Measurements from ENCODE around the gene SIGLEC5. TPM values are rescaled to one million over a fixed set of nuclear protein-coding genes. Genes with fewer than 3 reads are reported as not detected.

The SIGLEC5 gene
- total RNA-seq, 2 donors from 2014 or later, result 0.71 to 0.81 TPM

DNA sequence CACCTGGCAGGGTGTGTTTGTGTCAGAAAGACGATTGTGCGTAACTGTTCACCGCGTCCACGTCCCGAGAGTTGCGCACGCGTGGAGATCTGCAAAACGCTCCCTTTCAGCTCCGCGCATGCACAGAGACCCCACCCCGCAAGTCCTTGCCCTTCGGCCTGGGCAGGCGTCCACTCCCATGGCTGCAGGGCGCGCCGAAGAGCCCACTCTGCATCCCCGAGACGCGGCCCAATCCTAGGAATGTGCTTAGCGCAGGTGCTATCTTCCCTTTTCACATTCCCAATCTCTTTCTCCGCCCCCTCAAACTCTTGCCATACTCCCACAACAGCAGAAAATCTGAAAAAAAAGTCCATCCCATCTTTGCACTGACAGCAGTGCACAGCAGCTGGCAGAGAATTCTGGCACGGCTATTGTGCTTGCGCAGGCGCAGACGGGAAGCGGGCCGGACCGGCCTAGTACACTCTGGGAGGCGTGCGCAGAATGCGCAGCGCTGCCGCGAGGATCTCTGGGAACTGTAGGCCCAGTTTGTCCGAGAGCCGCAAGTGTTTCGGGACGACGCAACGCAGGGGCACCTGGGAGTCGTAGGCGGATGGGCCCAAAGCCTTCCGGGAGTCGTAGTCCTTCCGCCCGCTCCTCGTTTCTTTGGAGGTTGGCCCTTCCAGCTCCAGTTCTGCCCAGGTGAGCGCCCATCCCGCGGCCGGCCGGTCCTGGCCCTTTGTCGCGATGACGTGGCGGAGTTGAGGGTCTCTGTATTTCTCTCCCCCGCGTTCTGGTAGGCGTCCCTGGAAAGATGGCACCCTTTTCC, 36.0 kb downstream of the SIGLEC5 start:
- peak; percentile 99 for DNase-seq
- intact Hi-C loops (cut with DNase I), result loop anchor here in 1 of 2 donors (10.0 kb wide), 1 partner anchor 61 kb away; no protein-coding TSS in a partner anchor
- peak; percentile 99 for ATAC-seq

DNA sequence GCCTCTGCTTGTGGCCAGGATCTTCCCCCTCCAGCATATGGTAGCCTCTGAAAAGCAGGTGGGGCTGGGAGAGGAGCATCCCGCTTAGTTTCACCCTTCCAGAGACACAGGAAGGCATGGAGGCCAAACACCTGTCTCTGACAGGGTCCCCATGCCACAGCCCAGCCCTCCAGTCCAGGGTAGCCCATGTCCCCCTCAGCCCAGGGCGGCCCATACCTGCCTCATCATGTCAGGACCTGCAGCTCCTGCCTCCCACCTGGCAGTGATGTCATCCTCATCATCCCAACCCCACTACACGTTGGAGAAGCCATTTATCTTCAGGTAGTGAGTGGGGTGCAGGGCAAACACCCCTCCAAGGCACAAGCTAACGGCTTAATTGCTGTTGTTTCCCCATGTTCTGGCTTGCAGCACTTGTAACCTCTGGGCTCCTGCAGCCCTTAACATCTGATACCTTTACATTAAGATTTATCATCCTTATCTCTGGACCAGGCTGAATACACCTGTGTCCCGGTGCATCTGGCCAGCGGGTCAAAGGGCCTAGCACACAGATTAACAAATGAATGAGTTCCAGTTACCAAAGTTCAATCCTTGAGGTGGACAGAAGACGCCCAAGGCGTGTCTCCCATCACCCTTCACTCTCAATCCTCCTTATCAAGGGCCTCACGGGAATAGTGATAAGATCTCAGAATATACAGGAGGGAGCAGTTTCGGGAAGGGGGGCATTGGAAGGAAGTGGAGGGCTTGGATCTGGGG, 36.9 kb downstream of the SIGLEC5 start:
- ATAC-seq, result no peak
- intact Hi-C loops (cut with DNase I), result loop anchor here in 1 of 2 donors (10.0 kb wide), 1 partner anchor 61 kb away; no protein-coding TSS in a partner anchor
- DNase-seq, result no peak

DNA sequence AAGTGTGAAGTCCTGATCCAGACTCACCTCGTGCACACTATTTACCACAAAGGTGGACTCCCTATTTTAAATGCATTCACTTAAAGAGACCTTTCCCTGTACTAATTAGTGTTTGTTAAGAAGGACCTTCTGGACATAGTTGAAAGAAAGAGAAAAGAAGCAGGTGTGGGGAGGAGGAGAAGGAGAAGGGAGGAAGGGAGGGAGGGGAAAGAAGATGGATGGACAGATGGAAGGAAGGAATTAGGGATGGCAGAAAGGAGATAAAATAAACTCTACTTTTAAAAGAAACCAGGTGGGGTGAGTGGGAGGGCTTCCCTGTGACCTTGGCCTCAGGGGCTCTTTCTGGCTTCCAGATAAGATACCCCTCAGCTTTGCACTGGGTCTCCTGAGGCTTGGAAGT, 37.7 kb downstream of the SIGLEC5 start:
- intact Hi-C loops (cut with DNase I), result loop anchor here in 1 of 2 donors (10.0 kb wide), 1 partner anchor 62 kb away; no protein-coding TSS in a partner anchor
- no peak for DNase-seq
- ATAC-seq, result no peak

DNA sequence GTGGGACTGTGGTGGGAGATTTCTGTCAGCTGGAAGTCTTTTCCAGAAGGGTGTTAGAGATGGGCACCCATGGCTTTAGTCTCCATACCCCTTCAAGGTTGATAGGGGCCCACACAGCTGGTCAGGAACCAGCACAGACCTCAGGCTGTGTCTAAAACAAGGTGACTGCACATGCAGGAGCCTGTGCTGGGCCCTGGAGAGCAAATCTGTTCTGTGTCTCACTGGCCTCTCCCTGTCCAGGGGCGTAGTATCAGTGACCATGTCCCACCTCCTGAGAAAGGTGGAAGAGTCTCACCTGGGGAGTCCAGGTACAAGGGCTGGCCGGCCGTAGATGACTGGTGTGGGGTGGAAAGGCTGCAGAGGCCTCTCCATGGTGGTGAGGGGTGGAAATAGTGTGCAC, 39.8 kb downstream of the SIGLEC5 start:
- intact Hi-C loops (cut with DNase I), result loop anchor here in 1 of 2 donors (10.0 kb wide), 1 partner anchor 64 kb away; no protein-coding TSS in a partner anchor
- DNase-seq (no peak), ATAC-seq (no peak)

DNA sequence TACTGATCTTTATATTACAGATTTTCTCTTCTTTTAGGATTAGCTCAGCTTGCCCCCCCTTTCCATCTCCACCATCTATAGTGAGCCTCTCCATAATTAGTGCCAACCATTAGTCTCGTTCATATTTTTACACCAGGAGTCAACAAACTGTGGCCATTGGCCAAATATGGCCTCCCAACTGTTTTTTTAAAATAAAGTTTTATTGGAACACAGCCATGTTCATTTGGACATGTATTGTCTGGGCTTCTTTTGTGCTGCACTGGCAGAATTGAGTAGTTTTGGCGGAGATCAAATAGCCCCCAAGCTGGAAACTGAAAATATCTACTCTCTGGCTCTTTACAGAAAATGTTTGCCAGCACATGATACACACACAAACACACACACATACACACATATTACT, 40.7 kb downstream of the SIGLEC5 start:
- no peak for DNase-seq
- intact Hi-C loops (cut with DNase I), result no loop called here
- no peak for ATAC-seq

DNA sequence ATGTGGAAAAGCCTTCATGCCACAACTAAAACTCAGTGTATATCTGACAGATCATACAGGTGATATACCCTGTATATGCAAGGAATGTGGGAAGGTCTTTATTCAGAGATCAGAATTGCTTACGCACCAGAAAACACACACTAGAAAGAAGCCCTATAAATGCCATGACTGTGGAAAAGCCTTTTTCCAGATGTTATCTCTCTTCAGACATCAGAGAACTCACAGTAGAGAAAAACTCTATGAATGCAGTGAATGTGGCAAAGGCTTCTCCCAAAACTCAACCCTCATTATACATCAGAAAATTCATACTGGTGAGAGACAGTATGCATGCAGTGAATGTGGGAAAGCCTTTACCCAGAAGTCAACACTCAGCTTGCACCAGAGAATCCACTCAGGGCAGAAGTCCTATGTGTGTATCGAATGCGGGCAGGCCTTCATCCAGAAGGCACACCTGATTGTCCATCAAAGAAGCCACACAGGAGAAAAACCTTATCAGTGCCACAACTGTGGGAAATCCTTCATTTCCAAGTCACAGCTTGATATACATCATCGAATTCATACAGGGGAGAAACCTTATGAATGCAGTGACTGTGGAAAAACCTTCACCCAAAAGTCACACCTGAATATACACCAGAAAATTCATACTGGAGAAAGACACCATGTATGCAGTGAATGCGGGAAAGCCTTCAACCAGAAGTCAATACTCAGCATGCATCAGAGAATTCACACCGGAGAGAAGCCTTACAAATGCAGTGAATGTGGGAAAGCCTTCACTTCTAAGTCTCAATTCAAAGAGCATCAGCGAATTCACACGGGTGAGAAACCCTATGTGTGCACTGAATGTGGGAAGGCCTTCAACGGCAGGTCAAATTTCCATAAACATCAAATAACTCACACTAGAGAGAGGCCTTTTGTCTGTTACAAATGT, 42.7 kb downstream of the SIGLEC5 start:
- intact Hi-C loops (cut with DNase I), result no loop called here
- ATAC-seq (no peak), DNase-seq (no peak)

DNA sequence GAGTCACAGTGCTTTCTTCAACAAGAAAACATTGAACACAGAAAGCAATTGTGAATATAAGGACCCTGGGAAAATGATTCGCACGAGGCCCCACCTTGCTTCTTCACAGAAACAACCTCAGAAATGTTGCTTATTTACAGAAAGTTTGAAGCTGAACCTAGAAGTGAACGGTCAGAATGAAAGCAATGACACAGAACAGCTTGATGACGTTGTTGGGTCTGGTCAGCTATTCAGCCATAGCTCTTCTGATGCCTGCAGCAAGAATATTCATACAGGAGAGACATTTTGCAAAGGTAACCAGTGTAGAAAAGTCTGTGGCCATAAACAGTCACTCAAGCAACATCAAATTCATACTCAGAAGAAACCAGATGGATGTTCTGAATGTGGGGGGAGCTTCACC, 43.4 kb downstream of the SIGLEC5 start:
- DNase-seq, result no peak
- ATAC-seq, result no peak
- intact Hi-C loops (cut with DNase I), result no loop called here

DNA sequence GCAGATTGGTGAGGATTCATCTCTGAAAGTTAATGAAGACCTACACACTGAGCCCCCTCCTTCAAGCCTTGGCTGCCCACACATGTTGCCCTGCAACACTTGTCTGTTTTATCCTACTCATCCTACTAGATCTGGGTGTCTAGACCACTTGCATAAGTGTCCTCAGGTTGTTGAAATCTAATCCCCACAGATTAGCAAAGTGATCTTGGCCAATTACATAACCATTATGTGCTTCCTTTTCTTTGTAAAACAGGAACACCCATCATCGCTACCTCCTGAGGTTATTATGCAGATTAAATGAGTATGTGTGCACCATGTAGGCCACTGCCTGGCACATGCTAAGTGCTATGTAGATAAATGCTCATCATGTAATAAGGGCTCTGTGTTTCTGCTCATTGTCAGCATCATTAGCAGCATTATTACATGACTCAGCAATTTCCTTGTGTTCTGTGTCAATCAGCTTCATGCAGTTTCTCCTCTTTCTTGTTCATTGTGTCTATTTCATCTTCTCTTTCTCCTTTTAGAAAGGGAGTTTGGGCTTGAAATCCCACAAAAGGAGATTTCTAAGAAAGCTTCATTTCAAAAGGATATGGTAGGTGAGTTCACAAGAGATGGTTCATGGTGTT, 44.0 kb downstream of the SIGLEC5 start:
- DNase-seq, result no peak
- no peak for ATAC-seq
- intact Hi-C loops (cut with DNase I), result no loop called here

DNA sequence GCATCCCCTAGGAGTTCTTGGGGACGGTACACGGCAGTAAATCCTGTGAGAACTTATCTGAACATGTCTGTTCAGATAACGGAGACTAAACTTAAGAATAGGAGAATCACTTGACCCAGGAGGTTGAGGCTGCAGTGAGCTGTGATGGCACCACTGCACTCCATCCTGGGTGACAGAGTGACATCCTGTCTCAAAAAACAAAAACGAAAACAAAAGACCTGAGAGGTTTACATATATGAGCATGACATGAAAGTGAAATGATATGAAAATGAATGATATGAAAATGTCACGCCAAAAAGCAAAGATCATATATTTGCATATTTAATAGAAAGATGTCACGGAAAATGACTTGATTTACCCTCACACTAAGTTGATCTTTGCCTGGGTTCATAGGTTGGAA, 53.4 kb downstream of the SIGLEC5 start:
- ATAC-seq (no peak), DNase-seq (no peak)
- intact Hi-C loops (cut with DNase I), result no loop called here

DNA sequence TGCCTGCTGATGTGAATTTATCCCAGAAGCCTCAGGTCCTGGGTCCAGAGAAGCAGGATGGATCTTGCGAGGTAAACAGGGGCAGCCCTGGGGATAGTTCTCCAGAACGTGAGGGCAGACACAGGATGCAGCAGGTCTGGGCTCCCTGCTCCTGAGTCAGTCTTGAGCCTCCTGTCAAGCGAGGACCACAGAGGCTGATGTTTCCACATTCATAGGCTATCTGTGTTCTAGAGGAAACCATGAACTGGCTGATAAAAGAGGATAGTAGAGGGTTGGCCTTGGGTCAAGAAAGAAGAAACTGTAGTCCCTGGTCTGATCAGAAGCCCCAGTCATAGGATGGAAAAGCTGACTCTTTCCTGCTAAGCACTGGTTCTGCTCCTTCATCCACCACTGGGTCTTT, 56.9 kb downstream of the SIGLEC5 start:
- DNase-seq (no peak), ATAC-seq (no peak)
- intact Hi-C loops (cut with DNase I), result no loop called here

DNA sequence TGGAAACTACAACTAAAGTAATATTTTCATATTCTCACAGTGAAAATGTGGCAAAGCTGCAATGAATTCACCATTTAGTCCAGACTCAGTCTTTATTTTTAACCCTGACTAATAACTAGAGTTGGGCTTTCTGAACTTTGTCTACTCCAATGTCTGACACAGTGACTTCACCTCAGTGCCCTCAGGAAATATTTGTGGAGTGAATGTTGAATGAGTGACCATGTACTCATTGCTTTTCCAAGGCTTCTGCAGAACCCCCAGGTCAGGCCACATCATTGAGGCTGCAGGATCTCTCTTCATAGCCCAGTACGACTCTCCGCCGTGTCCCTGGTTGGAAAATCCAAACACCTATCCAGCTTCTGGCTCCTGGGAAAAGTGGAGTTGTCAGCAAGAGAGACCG, 57.3 kb downstream of the SIGLEC5 start:
- ATAC-seq, result no peak
- intact Hi-C loops (cut with DNase I), result no loop called here

DNA sequence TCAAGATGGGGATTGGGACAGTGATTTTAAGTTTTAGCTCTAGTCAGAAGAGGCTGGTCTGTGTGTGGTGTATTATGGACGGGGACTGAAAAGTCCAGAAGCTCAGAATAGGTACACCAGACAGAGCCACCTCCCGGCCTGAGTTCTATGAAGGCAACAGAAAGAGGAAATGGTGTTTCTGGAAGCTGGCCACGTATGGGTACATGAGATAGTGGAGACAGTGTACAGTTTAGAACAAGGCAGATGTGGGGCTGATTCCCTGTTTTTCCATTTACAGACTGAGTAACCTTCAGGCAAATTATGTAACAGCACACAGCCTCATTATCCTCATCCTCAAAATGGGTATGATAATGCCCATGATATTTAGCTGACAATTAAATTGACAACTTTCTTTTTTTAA, 57.8 kb downstream of the SIGLEC5 start:
- ATAC-seq (no peak), DNase-seq (no peak)
- intact Hi-C loops (cut with DNase I), result no loop called here

More for the DNA sequence above, 57.3 kb downstream of the SIGLEC5 start:
- no peak for DNase-seq

DNA sequence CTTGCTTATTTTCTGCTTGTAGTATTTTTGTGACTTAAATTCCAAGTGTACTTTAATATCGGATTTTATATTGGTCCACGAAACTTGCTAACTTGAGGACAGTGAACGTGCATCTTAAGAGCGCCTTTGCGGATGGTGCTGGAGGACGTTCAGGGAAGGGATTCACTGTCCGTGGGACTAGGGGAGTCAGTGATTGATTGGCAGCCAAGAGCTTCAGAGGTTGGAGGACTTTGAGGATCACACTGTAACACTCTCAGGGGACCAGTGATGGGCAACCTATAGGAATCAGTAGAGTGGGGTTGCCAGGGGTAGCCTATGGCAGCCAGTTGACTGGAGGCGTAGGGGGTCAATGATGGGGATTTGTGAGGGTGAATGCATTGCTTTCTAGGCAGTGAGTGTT, 58.6 kb downstream of the SIGLEC5 start:
- ATAC-seq, result peak in 1 of 2 donors; percentile 12
- intact Hi-C loops (cut with DNase I), result no loop called here

DNA sequence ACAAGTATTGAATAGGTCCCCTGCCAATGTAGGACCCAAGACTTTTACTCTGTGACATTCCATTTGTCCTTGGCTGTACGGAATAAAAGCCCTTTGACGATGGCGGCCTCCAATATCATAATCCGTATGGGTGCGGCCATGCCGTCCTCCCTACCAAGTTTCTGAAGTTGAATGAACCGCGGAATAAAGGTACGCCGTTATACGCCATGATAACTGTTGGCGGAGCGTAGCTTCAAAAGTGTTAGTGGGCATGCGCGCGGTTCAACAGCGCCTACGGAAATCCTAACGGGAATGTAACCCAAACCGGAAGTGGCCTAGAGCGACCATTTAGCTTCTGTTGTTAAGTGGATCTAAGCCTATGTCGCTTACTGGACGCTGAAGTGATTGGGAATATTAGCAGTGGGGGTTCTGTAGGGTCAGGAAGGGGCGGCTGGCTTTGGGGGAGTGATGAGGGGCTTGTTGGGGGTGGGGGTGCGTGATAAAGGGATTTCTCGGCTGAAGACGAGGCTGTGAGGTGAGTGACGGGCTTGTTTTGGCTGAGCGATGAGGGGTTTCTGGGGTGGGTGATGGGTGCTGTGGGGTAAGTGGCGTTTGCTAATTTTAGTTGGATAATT, 59.1 kb downstream of the SIGLEC5 start, which contains the start of gene ZNF175:
TSS of gene ZNF175 (plus strand) at position 322 of the 614 bp plus-strand sequence. CDS start 2,047 bp downstream, outside the sequence.
- ATAC-seq, result peak; percentile 100
- intact Hi-C loops (cut with DNase I), result no loop called here
- peak; percentile 95 for DNase-seq

More for the DNA sequence above, 58.6 kb downstream of the SIGLEC5 start:
- DNase-seq, result no peak

DNA sequence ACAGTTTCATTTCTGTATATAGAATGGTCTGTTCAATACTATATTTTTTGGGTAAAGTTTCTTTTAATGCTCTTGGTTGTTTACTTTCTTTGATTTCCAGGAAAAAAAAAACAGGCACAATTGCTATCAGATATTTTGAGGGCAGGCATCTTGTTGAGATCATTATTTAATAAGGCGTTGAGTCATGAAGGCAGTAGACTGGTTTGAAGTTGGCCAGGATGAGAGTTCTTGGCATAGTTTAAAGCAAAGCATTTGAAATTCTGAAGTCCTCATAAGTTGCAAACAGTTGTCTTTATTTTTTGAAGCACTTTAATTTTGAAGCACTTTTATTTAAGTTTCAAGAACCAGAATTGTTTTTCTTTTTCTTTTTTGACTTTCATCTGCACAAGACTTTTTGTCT, 61.7 kb downstream of the SIGLEC5 start:
- DNase-seq, result no peak
- intact Hi-C loops (cut with DNase I), result no loop called here

DNA sequence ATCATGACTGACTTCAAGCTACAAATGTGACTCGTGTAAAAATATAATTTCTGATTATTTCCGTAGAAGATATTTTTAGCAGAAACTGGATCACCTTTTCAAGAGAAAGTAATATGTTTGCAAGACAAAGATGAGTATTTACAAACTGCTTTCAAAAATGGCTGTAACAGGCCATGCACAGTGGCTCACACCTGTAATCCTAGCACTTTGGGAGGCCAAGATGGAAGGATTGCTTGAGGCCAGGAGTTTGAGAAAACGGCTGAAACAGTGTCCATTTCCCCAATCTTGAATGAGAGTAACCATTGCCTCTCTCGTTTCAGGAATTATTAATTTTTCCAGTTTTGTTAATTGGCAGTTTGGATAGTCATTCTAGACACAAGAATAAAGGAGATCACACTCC, 62.6 kb downstream of the SIGLEC5 start:
- DNase-seq, result no peak
- intact Hi-C loops (cut with DNase I), result no loop called here
- no peak for ATAC-seq

More for the DNA sequence above, 61.7 kb downstream of the SIGLEC5 start:
- ATAC-seq, result no peak

DNA sequence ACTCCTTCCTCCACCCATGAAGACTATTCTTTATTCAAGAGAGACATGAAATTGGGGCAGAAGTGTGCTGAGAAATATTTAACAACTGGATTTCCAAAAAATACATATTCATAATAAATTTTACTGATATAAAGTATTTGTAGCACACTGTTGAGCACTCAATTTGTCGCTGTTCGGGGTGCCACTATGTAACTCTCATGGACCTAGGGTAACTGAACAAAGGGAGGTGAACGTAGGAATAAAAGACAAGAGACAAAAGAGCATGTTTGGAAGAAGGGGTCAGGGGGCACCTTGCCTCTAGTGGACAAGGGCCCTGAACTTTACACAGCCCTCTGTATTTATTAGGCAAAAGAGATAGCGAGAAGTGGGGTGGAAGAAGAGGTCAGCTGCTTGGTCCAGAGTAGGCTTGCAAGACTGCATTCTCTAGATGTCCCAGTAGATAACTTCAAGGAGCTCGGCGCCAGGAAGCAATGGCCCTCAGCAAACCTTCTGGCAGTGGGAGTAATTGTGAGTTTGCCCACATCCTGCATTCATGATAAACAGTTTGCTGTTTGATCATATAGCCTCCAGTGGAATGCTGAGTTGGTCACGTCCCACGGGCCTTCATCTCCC, 63.6 kb downstream of the SIGLEC5 start:
- DNase-seq (no peak), ATAC-seq (no peak)
- intact Hi-C loops (cut with DNase I), result no loop called here

DNA sequence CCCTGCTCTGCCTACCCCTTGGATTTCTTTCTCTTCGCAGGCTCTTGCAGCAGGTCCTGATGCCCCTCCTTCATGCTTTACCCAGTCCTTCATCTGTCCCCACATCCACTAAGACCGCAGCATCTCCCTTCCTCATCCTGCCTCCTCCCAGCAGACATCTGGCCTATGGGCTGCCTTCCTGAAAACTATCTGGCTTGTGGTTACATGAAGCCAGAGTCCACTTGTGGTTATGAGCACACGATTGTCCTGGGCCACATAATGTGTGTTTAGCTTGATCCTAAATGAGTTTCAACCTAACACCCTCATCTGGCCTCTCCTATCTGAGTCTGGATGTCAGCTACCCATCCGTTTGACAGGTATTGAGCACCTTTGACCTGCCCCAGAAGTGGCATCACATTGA, 64.6 kb downstream of the SIGLEC5 start:
- ATAC-seq (no peak), DNase-seq (no peak)
- intact Hi-C loops (cut with DNase I), result no loop called here

All from left cardiac atrium (tissue), 4 donors.